ENCODE results near the gene SH3PXD2A. TPM values are rescaled to one million over a fixed set of nuclear protein-coding genes. Genes with fewer than 3 reads are reported as not detected.

Gene SH3PXD2A
- total RNA-seq, 2 experiments from 2014 or later, result 6.5 to 7.4 TPM

- Mint-ChIP-seq H3K27me3 (no peaks in the 10 kb centered on the region), H3K36me3 (ENCODE audit: low read depth) (no peaks in the 10 kb centered on the region)
Observed at GRCh38 chr10:103701380-103702222, 153.8 kb downstream of the SH3PXD2A start.

GRCh38 chr10:103700436-103700715 is 155.0 kb downstream of the SH3PXD2A start:
- ATAC-seq (no peak), DNase-seq (no peak)
- intact Hi-C loops (cut with micrococcal nuclease), result no loop called here
- POLR2A ChIA-PET, result interaction anchor here (0.5 kb wide), 1 partner anchor 14 kb away, joined by 3 read pairs; no protein-coding TSS in a partner anchor
- no peak overlapping the region for H3K4me3 Mint-ChIP-seq
- H3K4me1 Mint-ChIP-seq (ENCODE audit: low read depth), result peaks cover 11% of the 10 kb centered on the region
- no peak for TF ChIP-seq CTCF (IDR thresholded peaks at IDR 0.05)
- no peaks in the 10 kb centered on the region for H3K27me3 Mint-ChIP-seq
- H3K27ac Mint-ChIP-seq, result no peak overlapping the region
- H3K36me3 Mint-ChIP-seq (ENCODE audit: low read depth), result no peaks in the 10 kb centered on the region
- CTCF ChIA-PET, result interaction anchor here (1.4 kb wide), 1 partner anchor 14 kb away, joined by 4 read pairs; no protein-coding TSS in a partner anchor
- H3K9me3 Mint-ChIP-seq, result no peaks in the 10 kb centered on the region

More at GRCh38 chr10:103701380-103702222, 153.8 kb downstream of the SH3PXD2A start:
- Mint-ChIP-seq H3K9me3 (no peaks in the 10 kb centered on the region), H3K4me1 (ENCODE audit: low read depth) (peaks cover 5% of the 10 kb centered on the region), H3K27ac (no peak overlapping the region), H3K4me3 (no peak overlapping the region)
- no peak for ATAC-seq
- intact Hi-C loops (cut with micrococcal nuclease), result no loop called here
- no peak for TF ChIP-seq CTCF (IDR thresholded peaks at IDR 0.05)
- CTCF ChIA-PET, result interaction anchor here (1.8 kb wide), 1 partner anchor 11 kb away, joined by 10 read pairs; no protein-coding TSS in a partner anchor
- DNase-seq, result no peak
- POLR2A ChIA-PET, result no interaction called here

- Mint-ChIP-seq H3K36me3 (ENCODE audit: low read depth) (no peaks in the 10 kb centered on the region), H3K4me1 (ENCODE audit: low read depth) (peaks cover 11% of the 10 kb centered on the region), H3K27ac (no peak overlapping the region), H3K27me3 (no peaks in the 10 kb centered on the region), H3K4me3 (no peak overlapping the region), H3K9me3 (no peaks in the 10 kb centered on the region)
- CTCF ChIA-PET, result interaction anchor here (1.4 to 1.7 kb wide), 3 partner anchors 9 to 13 kb away, joined by 4 to 6 read pairs (median 4); no protein-coding TSS in a partner anchor
- ATAC-seq, result no peak
- DNase-seq, result no peak
- POLR2A ChIA-PET, result no interaction called here
- no peak for TF ChIP-seq CTCF (IDR thresholded peaks at IDR 0.05)
- intact Hi-C loops (cut with micrococcal nuclease), result no loop called here
Observed at GRCh38 chr10:103699611-103700435, 155.6 kb downstream of the SH3PXD2A start.

GRCh38 chr10:103698266-103698665 is 157.1 kb downstream of the SH3PXD2A start:
- no peak overlapping the region for H3K4me3 Mint-ChIP-seq
- DNase-seq (no peak), ATAC-seq (no peak)
- no peaks in the 10 kb centered on the region for H3K36me3 Mint-ChIP-seq (ENCODE audit: low read depth)
- ChIA-PET CTCF (interaction anchor here (1.0 to 1.7 kb wide), 5 partner anchors 11 to 92 kb away, joined by 3 to 6 read pairs (median 4); no protein-coding TSS in a partner anchor), POLR2A (no interaction called here)
- H3K4me1 Mint-ChIP-seq (ENCODE audit: low read depth), result peaks cover 13% of the 10 kb centered on the region
- no peak overlapping the region for H3K27ac Mint-ChIP-seq
- TF ChIP-seq CTCF (IDR thresholded peaks at IDR 0.05), result no peak
- intact Hi-C loops (cut with micrococcal nuclease), result no loop called here
- H3K27me3 Mint-ChIP-seq, result peaks cover 4% of the 10 kb centered on the region
- no peaks in the 10 kb centered on the region for H3K9me3 Mint-ChIP-seq

Data from activated CD8-positive, alpha-beta T cell treated with anti-CD3 and anti-CD28 coated beads for 36 hours (primary cell).